H9 (cell line): ENCODE data around the gene C17orf113. TPM values are rescaled to one million over a fixed set of nuclear protein-coding genes. Genes with fewer than 3 reads are reported as not detected.

Source experiments
- DNase-seq: peaks from one replicate; pipeline ENCODE4 v3.0.0-alpha.2; 2017
- H2AFZ ChIP-seq: one replicate; pipeline ENCODE4 v1.6.1; 2013; ENCODE audit warnings: mild to moderate bottlenecking, low read length, control low read depth, moderate library complexity
- H2AK5ac ChIP-seq: 2 replicates; pipeline ENCODE4 v1.6.1; 2013; ENCODE audit warnings: low read length, control low read depth, mixed read lengths; ENCODE audit not compliant: insufficient read length
- H2BK120ac ChIP-seq: one replicate; pipeline ENCODE4 v1.6.1; 2013; ENCODE audit warnings: low read depth, mild to moderate bottlenecking, low read length, control low read depth, inconsistent platforms; ENCODE audit not compliant: poor library complexity, severe bottlenecking
- H2BK12ac ChIP-seq: 2 replicates; pipeline ENCODE4 v1.6.1; 2013; ENCODE audit warnings: low read length, control low read depth, mixed read lengths, low read depth; ENCODE audit not compliant: insufficient read length
- H2BK15ac ChIP-seq: 2 replicates; pipeline ENCODE4 v1.6.1; 2013; ENCODE audit warnings: low read depth, low read length, control low read depth
- H2BK20ac ChIP-seq: one replicate; pipeline ENCODE4 v1.6.1; 2013; ENCODE audit warnings: low read depth, mild to moderate bottlenecking, low read length, control low read depth, inconsistent platforms; ENCODE audit not compliant: poor library complexity, severe bottlenecking
- H2BK5ac ChIP-seq: 2 replicates; pipeline ENCODE4 v1.6.1; 2013; ENCODE audit warnings: low read length, control low read depth, mixed read lengths; ENCODE audit not compliant: insufficient read length
- H3K14ac ChIP-seq: 2 replicates; pipeline ENCODE4 v1.6.1; 2013; ENCODE audit warnings: low read length, control low read depth; ENCODE audit not compliant: insufficient read depth
- H3K18ac ChIP-seq: 2 replicates; pipeline ENCODE4 v1.6.1; 2013; ENCODE audit warnings: low read depth, mild to moderate bottlenecking, mixed read lengths, low read length, control low read depth; ENCODE audit not compliant: insufficient read length
- H3K23ac ChIP-seq: 2 replicates; pipeline ENCODE4 v1.6.1; 2013; ENCODE audit warnings: low read length, control low read depth, mixed read lengths, low read depth; ENCODE audit not compliant: insufficient read length
- H3K23me2 ChIP-seq: 2 replicates; pipeline ENCODE4 v1.6.1; 2013; ENCODE audit warnings: low read depth, mild to moderate bottlenecking, mixed read lengths, low read length, control low read depth; ENCODE audit not compliant: insufficient read length, poor library complexity, severe bottlenecking
- H3K27ac ChIP-seq: 2 replicates; pipeline ENCODE4 v1.5.1; 2013; ENCODE audit warnings: low read length, control low read depth, mixed read lengths, low read depth; ENCODE audit not compliant: insufficient read length
- H3K27me3 ChIP-seq: 2 replicates; pipeline ENCODE4 v1.6.1; 2013; ENCODE audit warnings: low read length, control low read depth, inconsistent platforms; ENCODE audit not compliant: insufficient read depth
- H3K4ac ChIP-seq: 2 replicates; pipeline ENCODE4 v1.6.1; 2013; ENCODE audit warnings: low read depth, mild to moderate bottlenecking, control low read depth, inconsistent platforms, low read length, moderate library complexity
- H3K4me1 ChIP-seq: 2 replicates; pipeline ENCODE4 v1.6.1; 2013; ENCODE audit warnings: low read length, control low read depth, inconsistent platforms; ENCODE audit not compliant: insufficient read depth
- H3K4me2 ChIP-seq: 2 replicates; pipeline ENCODE4 v1.6.1; 2013; ENCODE audit warnings: low read length, control low read depth, mixed read lengths; ENCODE audit not compliant: insufficient read length, insufficient read depth
- H3K56ac ChIP-seq: 2 replicates; pipeline ENCODE4 v1.6.1; 2013; ENCODE audit warnings: low read depth, mild to moderate bottlenecking, mixed read lengths, low read length, control low read depth; ENCODE audit not compliant: insufficient read length
- H3K79me1 ChIP-seq: 2 replicates; pipeline ENCODE4 v1.6.1; 2013; ENCODE audit warnings: low read depth, mild to moderate bottlenecking, moderate library complexity, low read length, control low read depth, inconsistent platforms; ENCODE audit not compliant: insufficient read depth, poor library complexity, severe bottlenecking
- H3K79me2 ChIP-seq: 2 replicates; pipeline ENCODE4 v1.6.1; 2013; ENCODE audit warnings: low read length, control low read depth, inconsistent platforms; ENCODE audit not compliant: insufficient read depth
- H3K9ac ChIP-seq: 2 replicates; pipeline ENCODE4 v1.6.1; 2013; ENCODE audit warnings: low read length, control low read depth, mixed read lengths; ENCODE audit not compliant: insufficient read length; ENCODE audit errors: extremely low read depth
- H3K9me3 ChIP-seq: one replicate; pipeline ENCODE4 v1.6.1; 2013; ENCODE audit warnings: low read depth, low read length, inconsistent platforms; ENCODE audit not compliant: control insufficient read depth
- H3T11ph ChIP-seq: one replicate; pipeline ENCODE4 v1.6.1; 2013; ENCODE audit warnings: mild to moderate bottlenecking, low read length, control low read depth, inconsistent platforms
- H4K20me1 ChIP-seq: one replicate; pipeline ENCODE4 v1.6.1; 2013; ENCODE audit not compliant: control insufficient read depth, insufficient read length, insufficient read depth
- H4K5ac ChIP-seq: 2 replicates; pipeline ENCODE4 v1.6.1; 2013; ENCODE audit warnings: low read depth, mild to moderate bottlenecking, mixed read lengths, low read length, control low read depth; ENCODE audit not compliant: insufficient read length
- H4K8ac ChIP-seq: replicated peaks from 2 replicates; pipeline ENCODE4 v1.6.1; 2013; ENCODE audit warnings: low read length, control low read depth, mixed read lengths, low read depth; ENCODE audit not compliant: insufficient read length
- H4K91ac ChIP-seq: 2 replicates; pipeline ENCODE4 v1.6.1; 2013; ENCODE audit warnings: low read depth, mild to moderate bottlenecking, moderate library complexity, mixed read lengths, low read length, control low read depth; ENCODE audit not compliant: insufficient read length
- H3K27ac Mint-ChIP-seq, 3 experiments: 2 replicates in 2 of 3; 3 replicates in 1 of 3; pipeline ENCODE4 v1.8.0; 2020 to 2021; ENCODE audit warnings: mixed read lengths in 3 of 3, mild to moderate bottlenecking in 1 of 3, moderate library complexity in 1 of 3
- H3K27me3 Mint-ChIP-seq: 2 replicates; pipeline ENCODE4 v1.8.0; 2021; ENCODE audit warnings: low read depth, mild to moderate bottlenecking, moderate library complexity, mixed read lengths
- H3K36me3 Mint-ChIP-seq, 3 experiments: 2 replicates in 2 of 3; 3 replicates in 1 of 3; pipeline ENCODE4 v1.8.0; 2020 to 2021; ENCODE audit warnings: low read depth in 3 of 3, mixed read lengths in 3 of 3; ENCODE audit not compliant: insufficient read depth in 1 of 3
- H3K4me1 Mint-ChIP-seq, 2 experiments: 2 replicates each; pipeline ENCODE4 v1.8.0; 2020; ENCODE audit warnings: mixed read lengths in 2 of 2
- H3K4me3 Mint-ChIP-seq, 2 experiments: 2 replicates in 1 of 2; 3 replicates in 1 of 2; pipeline ENCODE4 v1.8.0; 2020 to 2021; ENCODE audit warnings: mild to moderate bottlenecking in 2 of 2, mixed read lengths in 2 of 2, moderate library complexity in 1 of 2
- H3K9me3 Mint-ChIP-seq, 2 experiments: 2 replicates in 1 of 2; 3 replicates in 1 of 2; pipeline ENCODE4 v1.8.0; 2020; ENCODE audit warnings: mild to moderate bottlenecking in 2 of 2, mixed read lengths in 2 of 2, moderate library complexity in 1 of 2
- CTCF ChIP-seq: fragments of 200-600 bp; sonication (generic); conservative IDR thresholded peaks from 3 replicates; pipeline ENCODE4 v1.8.0; 2021; ENCODE audit warnings: antibody characterized with exemption, mild to moderate bottlenecking
- WGBS: extraction: QIAGEN DNeasy Blood & Tissue Kit; methylation state at CpG from one replicate; pipeline ENCODE4 v1.1.7; 2013; ENCODE audit warnings: missing lambda C conversion rate, low lambda C conversion rate, mixed read lengths; ENCODE audit not compliant: insufficient read length; ENCODE audit errors: extremely low coverage; 5-methylcytosine and 5-hydroxymethylcytosine counted together
- total RNA-seq: library from RNA; stranded (reverse); gene quantifications from 2 replicates; pipeline ENCODE4 v1.2.1, GENCODE V29; 2021

C17orf113 gene
- total RNA-seq, 1 experiment from 2014 or later: 1.0 TPM

DNA sequence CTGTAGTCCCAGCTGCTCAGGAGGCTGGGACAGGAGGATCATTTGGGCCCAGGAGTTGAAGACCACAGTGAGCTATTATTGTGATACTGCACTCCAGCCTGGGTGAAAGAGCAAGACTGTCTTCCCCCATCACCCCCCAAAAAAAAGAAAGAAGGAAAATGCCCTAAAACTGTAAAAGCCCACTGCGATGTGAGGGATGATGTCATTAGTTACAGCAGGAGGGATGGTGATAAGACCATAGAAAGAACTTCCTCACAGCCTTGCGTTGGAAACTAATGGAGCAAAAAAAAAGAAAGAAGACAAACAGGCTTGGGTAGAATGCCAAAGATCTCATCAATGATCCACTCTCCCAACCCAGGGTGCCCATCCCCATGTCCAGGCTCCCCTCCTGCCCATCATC is 29.1 kb upstream of the C17orf113 start:
- no peak overlapping the region for H2BK120ac ChIP-seq
- no peaks in the 10 kb centered on the region for H3K9me3 ChIP-seq
- no peak overlapping the region for H2BK15ac ChIP-seq
- no peak overlapping the region for H4K5ac ChIP-seq
- H3K56ac ChIP-seq: no peak overlapping the region
- no peaks in the 10 kb centered on the region for H3K23me2 ChIP-seq
- H3K23ac ChIP-seq: no peak overlapping the region
- H3K4me1 Mint-ChIP-seq: peaks cover 10 to 19% of the 10 kb centered on the region in 2 experiments
- H2BK20ac ChIP-seq: no peak overlapping the region
- no peak overlapping the region for H3K27ac Mint-ChIP-seq
- no peaks in the 10 kb centered on the region for H3K79me1 ChIP-seq
- no peak overlapping the region for H3K27ac ChIP-seq
- no peak overlapping the region for H3K18ac ChIP-seq
- H3K27me3 Mint-ChIP-seq: no peaks in the 10 kb centered on the region
- H3K9me3 Mint-ChIP-seq: no peaks in the 10 kb centered on the region
- no peak overlapping the region for H3K9ac ChIP-seq
- H3K14ac ChIP-seq: no peak overlapping the region
- H3K27me3 ChIP-seq: no peaks in the 10 kb centered on the region
- H4K8ac ChIP-seq: no peak overlapping the region
- H2AK5ac ChIP-seq: no peak overlapping the region
- no peak overlapping the region for H3K4me2 ChIP-seq
- H3K4ac ChIP-seq: no peak overlapping the region
- H4K91ac ChIP-seq: no peak overlapping the region
- no peak overlapping the region for H2AFZ ChIP-seq
- H3K79me2 ChIP-seq: no peaks in the 10 kb centered on the region
- no peak overlapping the region for H2BK5ac ChIP-seq
- no peak for TF ChIP-seq CTCF
- no peaks in the 10 kb centered on the region for H3K36me3 Mint-ChIP-seq
- WGBS: no CpG with 5 or more reads among the region's 2 CpGs
- no peaks in the 10 kb centered on the region for H3K4me1 ChIP-seq
- H2BK12ac ChIP-seq: no peak overlapping the region
- H3K4me3 Mint-ChIP-seq: no peak overlapping the region
- H4K20me1 ChIP-seq: no peaks in the 10 kb centered on the region
- H3T11ph ChIP-seq: no peak overlapping the region
- no peak for DNase-seq
